Effector memory CD4-positive, alpha-beta T cell (primary cell): ENCODE data around the gene WDR76.
"Not testable (repeated sequence)": the region's sequence is repeated elsewhere in the genome, so short reads cannot be mapped to it uniquely, and the experiment has no call there.

ENCODE experiments used
- DNase-seq, 3 donors: peaks; one replicate each; pipeline ENCODE4 v3.0.0-alpha.2; 2020
- H3K27ac ChIP-seq: 2 replicates; pipeline ENCODE4 v1.7.0; 2013; ENCODE audit warnings: mild to moderate bottlenecking, low read length, moderate library complexity; ENCODE audit not compliant: insufficient read depth, poor library complexity, severe bottlenecking
- H3K27me3 ChIP-seq: replicated peaks from 2 replicates; pipeline ENCODE4 v1.7.0; 2013; ENCODE audit warnings: mild to moderate bottlenecking, low read length; ENCODE audit not compliant: insufficient read depth, control insufficient read depth, poor library complexity, severe bottlenecking
- H3K36me3 ChIP-seq: 2 replicates; pipeline ENCODE4 v1.7.0; 2013; ENCODE audit warnings: mild to moderate bottlenecking, low read length, moderate library complexity; ENCODE audit not compliant: control insufficient read depth, insufficient read depth
- H3K4me1 ChIP-seq: 2 replicates; pipeline ENCODE4 v1.7.0; 2013; ENCODE audit warnings: low read length, mild to moderate bottlenecking; ENCODE audit not compliant: control insufficient read depth, insufficient read depth, poor library complexity, severe bottlenecking
- H3K4me3 ChIP-seq: 2 replicates; pipeline ENCODE4 v1.7.0; 2013; ENCODE audit warnings: low read length, low read depth, mild to moderate bottlenecking; ENCODE audit not compliant: insufficient read depth, poor library complexity, severe bottlenecking
- H3K9me3 ChIP-seq: 2 replicates; pipeline ENCODE4 v1.7.0; 2013; ENCODE audit warnings: mild to moderate bottlenecking, low read length, moderate library complexity; ENCODE audit not compliant: control insufficient read depth

The WDR76 gene

DNA sequence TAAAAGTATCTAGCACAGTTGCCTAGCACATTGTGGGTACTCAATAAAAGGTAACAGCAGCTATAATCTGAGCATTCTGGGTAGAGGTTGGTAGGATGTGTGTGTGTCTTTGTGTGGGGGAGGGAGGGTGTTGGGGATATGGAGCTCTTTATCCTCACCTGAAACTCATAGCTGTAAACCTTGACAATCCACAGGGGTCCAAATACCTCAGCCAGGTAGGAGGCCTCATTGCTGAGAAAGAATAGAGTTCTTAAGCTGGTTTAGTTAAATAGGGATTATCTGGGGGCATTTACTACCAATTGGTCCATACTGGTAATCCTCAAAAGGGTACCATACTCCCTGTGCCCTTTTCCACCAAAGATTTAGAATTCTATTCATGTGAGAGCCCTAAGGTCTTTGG is 30.8 kb upstream of the WDR76 start:
- Histone ChIP-seq H3K9me3 (no peaks in the 10 kb centered on the region), H3K27me3 (no peaks in the 10 kb centered on the region), H3K4me1 (peaks cover 24% of the 10 kb centered on the region), H3K27ac (no peak overlapping the region), H3K4me3 (no peak overlapping the region), H3K36me3 (peaks cover 46% of the 10 kb centered on the region)
- DNase-seq = no peak

DNA sequence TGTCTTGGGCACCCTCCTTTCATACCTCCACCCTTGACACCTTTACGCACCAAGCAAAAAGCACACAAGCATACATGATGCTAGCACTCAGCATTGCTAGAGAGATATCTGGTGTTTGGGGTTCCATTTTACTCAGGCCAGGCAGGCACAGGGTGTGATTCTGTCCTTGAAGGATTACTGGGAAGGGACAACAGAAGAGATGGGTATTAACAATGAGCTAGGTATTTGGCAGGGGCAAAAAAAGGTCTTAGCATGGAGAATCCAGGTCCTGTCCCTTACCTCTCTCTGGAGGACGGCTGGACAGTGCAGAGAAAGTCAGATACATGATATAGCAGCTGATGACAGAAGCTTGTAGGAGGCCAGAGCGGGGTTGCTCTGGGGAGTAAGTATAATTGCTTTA is 30.2 kb upstream of the WDR76 start:
- no peak for DNase-seq
- no peak overlapping the region for H3K4me3 ChIP-seq
- peaks cover 27% of the 10 kb centered on the region for H3K4me1 ChIP-seq
- H3K36me3 ChIP-seq = peaks cover 46% of the 10 kb centered on the region
- H3K27ac ChIP-seq = no peak overlapping the region
- no peaks in the 10 kb centered on the region for H3K27me3 ChIP-seq
- H3K9me3 ChIP-seq = no peaks in the 10 kb centered on the region

DNA sequence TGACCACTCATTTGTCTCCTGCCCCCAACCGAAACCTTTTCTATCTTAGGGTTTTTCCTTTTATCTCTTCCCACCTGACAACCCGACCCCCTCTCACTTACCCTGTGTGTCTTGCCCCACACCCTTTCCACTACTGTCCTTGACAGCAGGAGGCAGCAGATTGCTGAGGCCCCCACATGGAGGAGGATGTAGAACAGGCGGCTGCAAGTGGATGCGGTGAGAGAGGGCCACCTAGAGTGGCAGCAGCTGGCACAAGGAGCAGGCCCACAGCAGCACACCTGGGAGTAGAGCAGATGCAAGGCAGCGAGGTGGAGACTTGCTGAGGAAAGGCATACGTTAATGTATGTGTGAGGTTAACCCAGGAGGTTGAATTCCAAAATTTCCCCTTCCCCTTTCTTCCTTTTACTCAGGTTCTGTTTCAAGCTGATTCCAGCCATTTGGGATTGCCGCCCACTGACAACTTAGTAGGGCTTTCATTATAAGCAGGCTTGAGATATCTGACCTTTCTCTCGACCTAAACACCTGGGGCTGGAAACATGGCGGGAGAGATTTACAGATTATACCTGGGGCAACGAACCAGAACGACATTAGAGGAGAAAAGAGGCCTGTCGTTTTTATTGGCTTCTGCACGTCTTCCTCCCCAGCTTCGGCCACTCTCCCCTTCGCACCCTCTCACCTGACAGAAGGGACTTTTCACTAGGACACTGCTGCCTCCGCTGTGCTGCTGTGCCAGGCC is 27.4 kb upstream of the WDR76 start:
- H3K36me3 ChIP-seq = peaks cover 49% of the 10 kb centered on the region
- no peaks in the 10 kb centered on the region for H3K9me3 ChIP-seq
- H3K4me3 ChIP-seq = no peak overlapping the region
- no peaks in the 10 kb centered on the region for H3K27me3 ChIP-seq
- peaks cover 20% of the 10 kb centered on the region for H3K4me1 ChIP-seq
- peak overlapping the region; percentile 77 for H3K27ac ChIP-seq
- no peak for DNase-seq

DNA sequence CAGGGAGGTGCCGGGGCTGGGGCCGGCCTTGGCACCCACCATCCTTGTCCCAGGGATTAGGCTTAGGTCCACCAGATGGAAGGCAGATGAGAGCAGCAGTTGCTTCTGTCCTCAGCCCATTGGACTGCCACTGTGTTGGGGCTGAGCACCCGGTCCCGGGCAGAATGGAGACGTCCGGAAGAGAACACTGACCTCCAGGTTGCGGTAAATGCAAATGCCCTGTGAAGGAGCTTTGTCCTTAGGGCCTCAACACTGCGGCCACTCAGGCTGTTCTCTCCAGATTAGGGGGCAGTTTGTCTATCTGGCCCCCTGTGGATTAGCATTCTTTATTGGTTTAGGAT is 26.9 kb upstream of the WDR76 start, which contains the start of gene SERINC4:
Gene SERINC4 (minus strand): TSS at position 276 of the 341 bp plus-strand sequence. CDS start 234 bp downstream, at position 42.
- peaks cover 48% of the 10 kb centered on the region for H3K36me3 ChIP-seq
- no peaks in the 10 kb centered on the region for H3K9me3 ChIP-seq
- no peak for DNase-seq
- H3K27me3 ChIP-seq = no peaks in the 10 kb centered on the region
- peak within 1 kb of the TSS; percentile 89 for H3K4me3 ChIP-seq
- peaks cover 16% of the 10 kb centered on the region for H3K4me1 ChIP-seq
- H3K27ac ChIP-seq = peak within 1 kb of the TSS; percentile 77

DNA sequence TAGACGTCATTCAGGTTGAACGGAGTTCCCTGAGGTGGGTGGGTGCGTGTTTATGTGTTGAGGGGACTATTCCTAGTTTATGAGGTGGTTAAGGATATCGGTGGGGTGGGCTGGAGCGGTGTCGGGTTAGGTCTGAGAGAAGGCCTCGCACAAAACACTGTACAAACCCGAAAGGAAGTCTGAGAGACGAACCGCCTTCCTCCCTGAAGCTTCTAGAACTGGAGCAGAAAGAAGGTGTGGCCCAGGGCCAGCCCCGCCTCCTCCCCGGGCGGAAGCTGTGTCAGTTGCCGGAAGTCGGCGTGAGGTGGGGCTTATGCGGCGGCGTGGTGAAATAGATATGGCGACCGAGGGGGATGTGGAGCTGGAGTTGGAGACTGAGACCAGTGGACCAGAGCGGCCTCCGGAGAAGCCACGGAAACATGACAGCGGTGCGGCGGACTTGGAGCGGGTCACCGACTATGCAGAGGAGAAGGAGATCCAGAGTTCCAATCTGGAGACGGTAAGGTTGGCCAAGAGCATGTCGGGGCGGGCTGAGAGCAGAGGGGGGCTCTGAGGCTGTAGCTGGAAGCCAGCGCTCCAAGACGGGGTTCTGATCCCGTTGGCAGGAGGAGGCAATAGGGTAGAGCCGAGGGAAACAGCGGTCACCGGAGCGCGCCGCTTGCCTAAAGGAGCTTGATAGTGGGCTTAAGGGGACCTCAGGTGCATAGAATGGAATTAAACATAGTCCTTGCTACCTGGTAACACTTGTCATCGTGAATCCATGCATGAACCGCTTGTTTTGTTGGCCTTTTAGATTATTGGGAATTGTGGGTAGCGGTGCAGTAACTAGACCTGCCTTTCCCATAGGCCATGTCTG is 26.3 kb upstream of the WDR76 start, which contains the start of gene HYPK:
Gene HYPK (plus strand): TSS at position 314 of the 856 bp plus-strand sequence. CDS start 24 bp downstream, at position 338.
- H3K27ac ChIP-seq = peak within 1 kb of the TSS; percentile 77
- peaks cover 48% of the 10 kb centered on the region for H3K36me3 ChIP-seq
- peak within 1 kb of the TSS; percentile 89 for H3K4me3 ChIP-seq
- no peaks in the 10 kb centered on the region for H3K9me3 ChIP-seq
- H3K27me3 ChIP-seq = no peaks in the 10 kb centered on the region
- DNase-seq = peak; percentile 84 to 88 (median 85)
- peaks cover 11% of the 10 kb centered on the region for H3K4me1 ChIP-seq

DNA sequence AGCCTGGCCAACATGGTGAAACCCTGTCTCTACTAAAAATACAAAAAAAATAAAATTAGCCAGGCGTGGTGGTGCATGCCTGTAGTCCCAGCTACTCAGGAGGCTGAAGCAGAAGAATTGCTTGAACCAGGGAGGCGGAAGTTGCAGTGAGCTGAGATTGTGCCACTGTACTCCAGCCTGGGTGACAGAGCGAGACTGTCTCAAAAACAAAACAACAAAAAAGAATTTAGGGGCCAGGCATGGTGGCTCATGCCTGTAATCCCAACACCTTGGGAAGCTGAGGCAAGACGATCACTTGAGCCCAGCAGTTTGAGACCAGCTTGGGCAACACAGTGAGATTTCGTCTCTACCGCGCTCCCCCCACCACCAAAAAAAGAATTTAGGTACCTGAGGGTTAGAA is 24.1 kb upstream of the WDR76 start:
- H3K9me3 ChIP-seq, DNase-seq, H3K27me3 ChIP-seq, H3K27ac ChIP-seq, H3K4me3 ChIP-seq: not testable (repeated sequence)
- Histone ChIP-seq H3K4me1 (peaks cover 10% of the 10 kb centered on the region), H3K36me3 (peaks cover 47% of the 10 kb centered on the region)

DNA sequence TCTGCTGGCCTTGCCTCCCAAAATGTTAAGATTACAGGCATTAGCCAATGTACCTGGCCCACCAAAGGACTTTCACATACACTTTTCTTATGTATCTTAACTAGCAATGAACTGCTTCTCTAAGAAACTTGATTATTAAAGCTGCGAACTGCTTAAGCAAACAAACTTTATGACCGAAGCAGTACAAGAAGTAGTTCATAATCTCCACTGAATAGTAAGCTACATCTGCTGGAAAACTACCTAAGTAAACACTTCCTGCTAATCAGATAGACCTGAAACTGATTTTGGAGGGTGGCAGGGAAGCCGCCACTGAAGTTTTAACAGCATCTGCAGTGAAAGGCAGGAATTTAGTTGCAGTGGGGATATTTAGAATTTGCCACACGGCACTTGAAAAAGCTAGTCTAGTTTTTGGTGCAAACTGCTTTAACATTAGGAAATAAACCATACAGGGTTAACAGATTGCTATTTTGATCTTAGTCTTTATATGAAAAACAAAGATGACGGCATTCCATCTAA is 18.3 kb upstream of the WDR76 start:
- Histone ChIP-seq H3K9me3 (no peaks in the 10 kb centered on the region), H3K4me3 (no peak overlapping the region), H3K27me3 (no peaks in the 10 kb centered on the region), H3K36me3 (peaks cover 77% of the 10 kb centered on the region), H3K4me1 (no peaks in the 10 kb centered on the region), H3K27ac (no peak overlapping the region)
- no peak for DNase-seq

DNA sequence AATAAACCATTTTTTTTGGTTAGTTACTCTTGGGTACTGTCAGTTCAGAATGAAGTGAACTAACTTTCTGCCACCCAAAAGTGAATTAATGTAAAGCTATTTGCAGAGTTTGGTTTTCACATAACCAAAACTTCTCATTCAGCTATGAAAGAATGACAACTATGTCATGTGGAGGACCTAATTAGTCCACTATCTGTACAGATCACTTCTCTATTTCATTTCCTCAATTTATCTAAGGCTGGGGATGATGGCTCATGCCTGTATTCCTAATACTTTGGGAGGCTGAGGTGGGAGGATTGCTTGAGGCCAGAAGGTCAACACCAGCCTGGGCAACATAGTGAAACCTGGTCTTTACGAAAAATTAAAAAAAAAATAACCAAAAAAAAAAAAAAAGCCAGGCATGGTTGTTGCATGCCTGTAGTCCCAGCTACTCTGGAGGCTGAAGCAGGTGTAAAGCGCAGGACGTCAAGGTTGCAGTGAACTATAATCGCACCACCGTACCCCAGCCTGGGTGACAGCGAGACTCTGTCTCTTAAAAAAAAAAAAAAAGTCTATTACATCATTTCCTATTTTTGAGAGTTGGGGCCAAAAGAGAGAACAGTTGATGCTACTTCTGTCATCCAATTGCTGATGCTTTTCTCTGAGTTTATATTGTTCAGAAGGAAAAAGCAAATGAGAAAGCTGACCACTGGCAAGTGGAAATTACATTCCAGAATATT is 17.7 kb upstream of the WDR76 start:
- peaks cover 78% of the 10 kb centered on the region for H3K36me3 ChIP-seq
- no peak overlapping the region for H3K4me3 ChIP-seq
- H3K4me1 ChIP-seq = no peaks in the 10 kb centered on the region
- H3K27me3 ChIP-seq = no peaks in the 10 kb centered on the region
- H3K27ac ChIP-seq = no peak overlapping the region
- H3K9me3 ChIP-seq = no peaks in the 10 kb centered on the region
- DNase-seq = no peak

DNA sequence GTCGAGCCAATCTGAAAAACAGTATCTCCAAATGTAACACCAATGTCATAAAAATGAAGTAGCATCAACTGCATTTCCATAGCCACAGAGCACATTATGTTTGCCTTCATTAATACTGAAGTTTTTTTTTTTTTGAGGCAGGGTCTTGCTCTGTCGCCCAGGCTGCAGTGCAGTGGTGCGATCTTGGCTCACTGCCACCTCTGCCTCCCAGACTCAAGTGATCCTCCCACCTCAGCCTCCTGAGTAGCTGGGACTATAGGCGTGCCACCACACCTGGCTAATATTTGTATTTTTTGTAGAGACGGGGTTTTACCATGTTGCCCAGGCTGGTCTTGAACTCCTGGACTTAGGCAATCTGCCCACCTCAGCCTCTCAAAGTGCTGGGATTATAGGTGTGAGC is 11.7 kb upstream of the WDR76 start:
- not testable (repeated sequence) for DNase-seq, H3K4me1 ChIP-seq, H3K27ac ChIP-seq, H3K27me3 ChIP-seq, H3K9me3 ChIP-seq, H3K4me3 ChIP-seq
- peaks cover 58% of the 10 kb centered on the region for H3K36me3 ChIP-seq
